ENCODE data around the gene INO80B. TPM values are rescaled to one million over a fixed set of nuclear protein-coding genes. Genes with fewer than 3 reads are reported as not detected.
A peak's percentile ranks its signal among the peaks of the same experiment; 100 is the strongest.

The INO80B gene
- total RNA-seq, result 32.7 TPM

DNA sequence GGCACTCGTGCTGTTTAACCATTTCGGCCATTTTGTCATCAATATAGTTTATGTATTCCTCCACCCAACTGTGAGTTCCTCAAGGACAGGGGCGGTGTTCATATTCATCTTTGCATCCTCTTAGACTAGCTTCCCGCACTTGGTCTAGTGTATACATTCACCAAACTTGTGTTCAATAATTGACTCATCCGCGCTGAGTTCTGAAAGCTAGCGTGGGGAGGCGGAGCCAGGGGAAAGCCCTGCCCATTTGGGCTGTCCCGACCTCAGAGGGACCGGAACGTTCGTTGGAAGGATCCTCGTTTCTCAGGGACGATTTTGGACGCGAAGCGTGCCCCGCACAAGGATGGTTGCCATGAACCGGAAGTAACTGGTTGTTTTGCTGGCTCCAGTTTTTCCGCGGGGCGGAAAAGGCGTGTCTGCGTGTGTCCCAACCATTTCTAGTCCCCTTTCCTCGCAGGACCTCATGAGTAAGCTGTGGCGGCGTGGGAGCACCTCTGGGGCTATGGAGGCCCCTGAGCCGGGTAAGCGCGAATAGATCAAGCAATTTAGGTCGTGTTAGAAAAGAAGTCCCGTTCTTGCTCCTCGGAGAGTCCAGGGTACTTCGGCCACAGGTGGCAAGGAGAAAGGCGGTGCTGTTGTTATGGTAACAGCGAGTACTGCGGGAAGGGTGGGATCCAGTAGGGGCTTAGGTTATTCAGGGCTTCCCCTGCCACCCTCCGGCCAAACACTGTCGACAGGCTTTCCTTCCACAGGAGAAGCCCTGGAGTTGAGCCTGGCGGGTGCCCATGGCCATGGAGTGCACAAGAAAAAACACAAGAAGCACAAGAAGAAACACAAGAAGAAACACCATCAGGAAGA is at the start of gene INO80B:
TSS of gene INO80B (plus strand) at position 434 of the 858 bp plus-strand sequence. CDS start at position 464, 30 bp downstream.
- intact Hi-C loops (cut with DNase I), result no loop called here
- H3K27ac ChIP-seq, result peak within 1 kb of the TSS; percentile 67
- H3K9me3 ChIP-seq, result no peaks in the 10 kb centered on the region
- H3K27me3 ChIP-seq, result no peaks in the 10 kb centered on the region
- peak in 1 of 2 donors; percentile 98 for DNase-seq (ENCODE audit: extremely low spot score in 2 of 2)
- H3K4me3 ChIP-seq, result peak within 1 kb of the TSS; percentile 52 to 65
- H3K4me1 ChIP-seq, result peaks cover 35% of the 10 kb centered on the region
- TF ChIP-seq POLR2A (IDR thresholded peaks at IDR 0.05) (peak in 1 of 2 donors; percentile 9), POLR2AphosphoS5 (IDR thresholded peaks at IDR 0.05; ENCODE audit: insufficient read depth in 1 of 2, low read depth in 1 of 2) (peak; percentile 84 to 99)
- TF ChIP-seq, protein P1, sequence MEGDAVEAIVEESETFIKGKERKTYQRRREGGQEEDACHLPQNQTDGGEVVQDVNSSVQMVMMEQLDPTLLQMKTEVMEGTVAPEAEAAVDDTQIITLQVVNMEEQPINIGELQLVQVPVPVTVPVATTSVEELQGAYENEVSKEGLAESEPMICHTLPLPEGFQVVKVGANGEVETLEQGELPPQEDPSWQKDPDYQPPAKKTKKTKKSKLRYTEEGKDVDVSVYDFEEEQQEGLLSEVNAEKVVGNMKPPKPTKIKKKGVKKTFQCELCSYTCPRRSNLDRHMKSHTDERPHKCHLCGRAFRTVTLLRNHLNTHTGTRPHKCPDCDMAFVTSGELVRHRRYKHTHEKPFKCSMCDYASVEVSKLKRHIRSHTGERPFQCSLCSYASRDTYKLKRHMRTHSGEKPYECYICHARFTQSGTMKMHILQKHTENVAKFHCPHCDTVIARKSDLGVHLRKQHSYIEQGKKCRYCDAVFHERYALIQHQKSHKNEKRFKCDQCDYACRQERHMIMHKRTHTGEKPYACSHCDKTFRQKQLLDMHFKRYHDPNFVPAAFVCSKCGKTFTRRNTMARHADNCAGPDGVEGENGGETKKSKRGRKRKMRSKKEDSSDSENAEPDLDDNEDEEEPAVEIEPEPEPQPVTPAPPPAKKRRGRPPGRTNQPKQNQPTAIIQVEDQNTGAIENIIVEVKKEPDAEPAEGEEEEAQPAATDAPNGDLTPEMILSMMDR (IDR thresholded peaks at IDR 0.05), result peak in 1 of 3 experiments; percentile 30
- no peaks in the 10 kb centered on the region for H3K36me3 ChIP-seq

DNA sequence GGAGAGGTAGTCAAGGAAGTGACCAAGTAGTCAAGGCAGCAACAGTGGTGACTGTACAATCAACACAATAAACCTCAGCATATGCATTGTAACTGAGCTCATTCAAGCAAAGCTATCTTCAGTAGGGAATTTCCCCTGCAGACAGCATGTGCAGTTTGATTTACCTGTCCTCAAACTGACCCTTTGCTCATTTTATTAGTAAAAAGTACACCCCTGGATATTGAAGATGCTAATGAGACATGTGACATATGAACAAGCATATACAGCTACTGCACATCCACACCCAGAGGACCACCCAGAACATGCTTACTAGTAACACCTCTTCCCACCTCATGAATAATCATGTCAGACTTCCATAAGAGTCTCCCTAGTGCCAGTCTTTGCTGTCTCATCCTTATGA is 48.9 kb upstream of the INO80B start:
- TF ChIP-seq POLR2AphosphoS5 (IDR thresholded peaks at IDR 0.05; ENCODE audit: insufficient read depth in 1 of 2, low read depth in 1 of 2) (no peak), POLR2A (IDR thresholded peaks at IDR 0.05) (no peak)
- TF ChIP-seq, protein P1 (IDR thresholded peaks at IDR 0.05), result no peak
- Histone ChIP-seq H3K4me3 (no peak overlapping the region), H3K27me3 (no peaks in the 10 kb centered on the region), H3K4me1 (no peaks in the 10 kb centered on the region), H3K9me3 (no peaks in the 10 kb centered on the region), H3K27ac (no peak overlapping the region), H3K36me3 (no peaks in the 10 kb centered on the region)
- DNase-seq (ENCODE audit: extremely low spot score in 2 of 2), result no peak
- intact Hi-C loops (cut with DNase I), result no loop called here

DNA sequence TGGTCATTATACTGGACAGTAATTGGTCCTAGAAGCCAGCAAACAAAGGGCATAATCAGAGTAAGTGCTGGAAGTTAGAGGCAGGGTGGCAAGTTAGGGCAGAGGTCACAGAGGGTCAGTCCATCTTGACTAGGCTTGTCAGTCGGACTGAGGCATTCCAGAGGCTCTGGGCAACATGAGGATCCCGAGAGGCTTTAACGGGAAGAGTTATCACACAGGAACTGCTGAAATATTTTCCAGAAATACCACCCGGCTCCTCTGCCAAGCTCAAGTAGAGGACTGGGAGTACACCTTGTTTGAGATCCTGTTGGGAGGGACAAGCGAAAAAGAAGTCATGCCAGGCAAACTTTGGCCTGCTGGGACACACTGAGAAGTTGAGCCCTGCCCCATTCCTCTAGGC is 47.2 kb upstream of the INO80B start:
- no peak for TF ChIP-seq POLR2A (IDR thresholded peaks at IDR 0.05)
- TF ChIP-seq, protein P1 (IDR thresholded peaks at IDR 0.05), result no peak
- TF ChIP-seq POLR2AphosphoS5 (IDR thresholded peaks at IDR 0.05; ENCODE audit: insufficient read depth in 1 of 2, low read depth in 1 of 2), result no peak
- H3K27me3 ChIP-seq, result no peaks in the 10 kb centered on the region
- no peak for DNase-seq (ENCODE audit: extremely low spot score in 2 of 2)
- intact Hi-C loops (cut with DNase I), result no loop called here
- no peak overlapping the region for H3K27ac ChIP-seq
- H3K4me1 ChIP-seq, result no peaks in the 10 kb centered on the region
- no peaks in the 10 kb centered on the region for H3K36me3 ChIP-seq
- H3K9me3 ChIP-seq, result no peaks in the 10 kb centered on the region
- H3K4me3 ChIP-seq, result no peak overlapping the region

DNA sequence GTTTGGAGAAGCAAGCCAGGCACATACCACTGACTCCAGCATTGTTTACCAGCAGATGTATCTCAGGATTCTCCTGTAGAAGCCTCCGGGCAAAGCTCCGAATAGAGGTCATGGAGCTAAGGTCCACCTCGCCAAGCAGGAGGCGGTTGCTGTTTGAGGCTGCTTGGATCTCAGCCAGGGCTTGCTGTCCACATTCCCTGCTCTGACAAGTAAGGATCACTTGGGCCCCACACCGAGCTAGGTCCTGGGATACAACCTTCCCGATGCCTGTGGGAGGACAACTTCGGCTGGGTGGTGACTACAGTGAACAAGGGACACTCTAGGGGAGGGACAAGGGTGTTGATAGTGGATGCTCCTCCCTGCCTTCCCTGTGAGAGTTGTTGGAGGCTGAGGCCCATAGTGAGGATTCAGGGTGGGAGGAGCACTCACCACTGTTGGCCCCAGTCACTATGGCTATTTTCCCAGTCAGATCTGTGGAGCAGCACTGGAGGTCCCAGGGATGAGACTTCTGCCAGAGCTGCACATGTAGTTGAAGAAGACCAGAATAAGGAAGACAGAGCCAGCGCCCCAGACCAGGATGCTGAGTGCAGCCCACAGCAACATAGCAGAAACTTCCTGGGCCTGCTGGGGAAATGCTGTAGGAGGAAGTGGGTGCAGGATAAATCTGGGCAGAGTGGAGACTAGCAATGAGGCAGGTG is 41.7 kb upstream of the INO80B start:
- Histone ChIP-seq H3K27me3 (no peaks in the 10 kb centered on the region), H3K9me3 (no peaks in the 10 kb centered on the region), H3K27ac (no peak overlapping the region), H3K4me3 (no peak overlapping the region), H3K36me3 (no peaks in the 10 kb centered on the region), H3K4me1 (peaks cover 21% of the 10 kb centered on the region)
- intact Hi-C loops (cut with DNase I), result no loop called here
- no peak for TF ChIP-seq POLR2AphosphoS5 (IDR thresholded peaks at IDR 0.05; ENCODE audit: insufficient read depth in 1 of 2, low read depth in 1 of 2)
- no peak for TF ChIP-seq POLR2A (IDR thresholded peaks at IDR 0.05)
- TF ChIP-seq, protein P1 (IDR thresholded peaks at IDR 0.05), result no peak
- no peak for DNase-seq (ENCODE audit: extremely low spot score in 2 of 2)

Measured in vagina (tissue), 2 donors.